Measurements from ENCODE around the gene EGFL7.
A peak's percentile ranks its signal among the peaks of the same experiment; 100 is the strongest.

The EGFL7 gene

GRCh38 chr9:136685216-136685615 is 22.5 kb downstream of the EGFL7 start:
- no peak for DNase-seq (ENCODE audit: low read depth in 1 of 2, low spot score in 1 of 2)

GRCh38 chr9:136685790-136686533 is 23.2 kb downstream of the EGFL7 start:
- no peak for DNase-seq (ENCODE audit: low read depth in 1 of 2, low spot score in 1 of 2)

DNA sequence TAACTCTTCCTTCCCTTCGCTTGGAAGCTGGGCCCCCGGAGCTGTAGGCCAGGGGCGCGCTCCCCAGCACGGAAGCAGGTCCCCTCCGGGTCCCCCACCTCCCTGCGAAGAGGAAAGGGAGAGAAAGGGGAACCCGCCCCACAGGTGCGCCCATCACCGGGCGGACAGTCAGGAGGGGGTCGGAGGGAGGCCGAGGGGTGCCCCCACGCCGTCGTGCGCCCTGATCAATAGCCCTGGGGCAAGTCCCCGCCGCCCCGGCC is 23.7 kb downstream of the EGFL7 start:
- DNase-seq (ENCODE audit: low read depth in 1 of 2, low spot score in 1 of 2): no peak

DNA sequence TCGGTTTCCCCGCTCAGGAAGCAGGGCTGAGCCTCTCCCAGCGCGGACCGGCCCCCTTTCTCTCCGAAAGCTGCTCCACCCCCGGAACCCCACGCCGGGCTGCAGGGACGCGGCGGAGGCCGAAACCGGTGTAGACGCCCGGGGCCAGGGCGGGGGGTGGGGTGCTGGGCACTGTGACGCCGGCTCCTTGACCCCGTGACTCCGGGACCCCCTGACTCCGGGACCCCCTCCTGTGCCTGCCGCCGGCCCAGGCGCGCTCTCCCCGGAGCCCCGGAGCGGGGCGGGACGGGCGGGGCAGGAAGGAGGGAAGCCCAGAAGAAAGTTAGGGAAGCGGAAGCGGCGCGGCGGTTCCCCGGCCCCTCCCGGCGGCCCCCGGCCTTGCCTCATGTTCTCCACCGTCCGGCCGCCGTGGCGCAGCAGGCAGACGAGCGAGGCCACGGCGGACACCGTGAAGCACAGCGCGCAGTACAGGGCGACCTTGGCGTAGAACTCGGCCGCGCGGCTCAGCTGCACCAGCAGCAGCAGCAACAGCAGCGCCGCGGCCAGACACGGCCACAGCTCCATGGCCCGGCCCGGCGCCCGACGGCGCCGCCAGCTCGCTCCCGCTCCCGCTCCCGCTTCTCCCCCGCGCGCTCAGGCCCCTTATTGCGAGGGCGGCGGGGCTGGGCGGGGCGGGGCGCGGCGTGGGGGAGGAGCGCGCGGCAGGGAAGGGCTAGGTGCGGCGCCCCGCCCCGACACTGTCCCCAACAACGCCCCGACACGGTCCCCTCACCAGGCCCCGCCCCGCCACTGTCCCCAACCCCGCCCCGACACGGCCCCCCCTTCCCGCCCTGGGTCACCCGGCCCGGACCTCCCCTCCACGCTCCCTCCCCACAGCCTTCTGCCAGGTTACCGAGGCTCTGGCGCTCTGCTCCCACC is 24.3 kb downstream of the EGFL7 start, which contains the start of gene AGPAT2:
Gene AGPAT2 (minus strand): TSS at position 664 of the 918 bp plus-strand sequence. CDS start 100 bp downstream, at position 564.
- DNase-seq (ENCODE audit: low read depth in 1 of 2, low spot score in 1 of 2): peak; percentile 29 to 36

DNA sequence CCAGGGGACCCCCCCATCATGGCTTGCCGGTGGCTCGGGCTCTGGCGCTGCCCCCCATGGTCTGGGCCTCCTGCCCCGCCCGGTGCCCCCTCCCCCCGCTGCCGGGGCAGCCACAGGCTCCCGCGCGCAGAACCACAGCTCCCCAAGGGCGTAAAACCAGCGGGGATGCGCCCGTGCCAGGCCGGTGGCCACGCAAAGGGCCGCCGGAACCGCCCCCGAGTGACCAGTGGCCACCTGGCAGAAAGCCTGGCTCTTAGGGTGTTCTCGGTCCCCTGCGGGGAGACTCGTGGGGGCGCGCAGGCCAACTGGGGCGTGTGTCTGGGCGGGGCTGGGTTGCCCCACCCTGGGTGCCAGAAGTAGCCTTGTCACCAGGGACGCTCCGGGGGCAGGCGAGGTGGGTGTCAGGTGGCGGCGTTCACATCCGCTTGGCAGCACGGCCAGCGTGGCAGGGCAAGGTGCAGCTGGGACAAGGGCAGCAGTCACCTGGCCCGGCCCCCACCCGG is 25.1 kb downstream of the EGFL7 start:
- no peak for DNase-seq (ENCODE audit: low read depth in 1 of 2, low spot score in 1 of 2)

GRCh38 chr9:136688274-136689107 is 25.8 kb downstream of the EGFL7 start:
- no peak for DNase-seq (ENCODE audit: low read depth in 1 of 2, low spot score in 1 of 2)

DNA sequence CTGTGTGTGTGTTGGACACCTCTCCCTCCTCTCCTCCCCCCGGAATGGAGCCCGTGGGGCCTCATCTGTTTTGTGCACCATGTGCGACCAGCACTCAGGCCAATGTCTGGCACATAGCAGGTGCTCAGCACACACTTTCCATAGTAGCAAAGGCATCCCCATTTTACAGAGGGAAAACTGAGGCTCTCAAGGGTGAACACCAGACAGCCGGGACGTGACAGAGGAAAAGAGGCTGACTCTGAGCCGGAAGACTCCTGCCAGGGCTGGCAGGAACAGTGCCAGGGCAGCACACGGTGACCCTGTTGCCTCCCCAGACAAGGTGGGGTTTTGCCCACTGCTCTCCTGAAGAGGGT is 26.4 kb downstream of the EGFL7 start:
- no peak for DNase-seq (ENCODE audit: low read depth in 1 of 2, low spot score in 1 of 2)

GRCh38 chr9:136690104-136690805 is 27.5 kb downstream of the EGFL7 start:
- no peak for DNase-seq (ENCODE audit: low read depth in 1 of 2, low spot score in 1 of 2)

- DNase-seq (ENCODE audit: low read depth in 1 of 2, low spot score in 1 of 2): no peak
These were observed 28.1 kb downstream of the EGFL7 start for GRCh38 chr9:136690806-136691261.

GRCh38 chr9:136691316-136692184 is 28.8 kb downstream of the EGFL7 start:
- no peak for DNase-seq (ENCODE audit: low read depth in 1 of 2, low spot score in 1 of 2)

DNA sequence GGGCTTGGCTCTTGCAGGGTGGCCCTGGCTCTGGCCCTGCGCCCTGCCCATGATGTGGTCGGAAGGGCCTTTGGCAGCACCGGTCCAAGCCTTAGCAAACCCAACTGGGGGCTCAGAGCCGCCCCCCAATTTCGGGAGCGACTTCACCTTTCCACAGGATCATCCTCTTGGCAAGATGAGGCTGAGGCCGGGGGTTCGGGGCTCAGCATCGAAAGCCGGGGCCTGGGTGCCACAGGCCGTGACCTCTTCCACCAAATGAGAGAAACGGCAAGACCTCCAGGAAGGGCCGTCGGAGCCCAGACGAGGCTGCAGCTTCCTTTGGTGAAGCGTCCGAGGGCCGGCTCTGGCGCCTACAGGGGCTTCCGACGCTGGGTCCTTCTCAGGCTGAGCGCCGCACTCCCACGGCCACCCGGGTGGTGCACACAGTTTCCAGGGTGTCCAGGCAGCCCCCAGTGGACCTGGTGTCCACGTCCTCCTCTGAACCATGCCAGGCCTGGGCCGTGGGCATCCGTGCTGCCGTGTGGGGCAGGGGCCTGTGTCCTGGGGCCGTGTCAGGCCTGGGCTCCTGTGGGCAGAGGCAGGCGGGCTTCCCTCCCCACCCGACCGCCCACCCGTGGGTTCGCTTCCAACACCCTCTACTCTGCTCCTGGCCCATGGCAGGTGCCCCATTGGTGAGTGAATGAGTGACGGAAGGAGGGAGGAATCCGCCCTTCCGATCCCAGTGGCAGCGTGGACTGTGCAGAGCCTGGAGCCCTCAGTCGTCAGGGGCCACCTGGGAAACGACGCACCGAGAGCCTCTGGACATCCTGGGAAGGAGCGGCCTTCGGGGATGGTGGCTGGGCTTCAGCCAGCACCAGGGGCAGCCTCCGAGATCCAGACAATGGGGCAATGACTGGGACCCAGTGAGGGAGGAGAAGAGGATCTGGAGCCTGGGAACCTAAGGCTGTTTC is 29.7 kb downstream of the EGFL7 start:
- no peak for DNase-seq (ENCODE audit: low read depth in 1 of 2, low spot score in 1 of 2)

GRCh38 chr9:136693135-136693489 is 30.4 kb downstream of the EGFL7 start:
- no peak for DNase-seq (ENCODE audit: low read depth in 1 of 2, low spot score in 1 of 2)

GRCh38 chr9:136693490-136694162 is 30.9 kb downstream of the EGFL7 start:
- no peak for DNase-seq (ENCODE audit: low read depth in 1 of 2, low spot score in 1 of 2)

- no peak for DNase-seq (ENCODE audit: low read depth in 1 of 2, low spot score in 1 of 2)
These were observed 31.6 kb downstream of the EGFL7 start for GRCh38 chr9:136694163-136694871.

- no peak for DNase-seq (ENCODE audit: low read depth in 1 of 2, low spot score in 1 of 2)
These were observed 32.1 kb downstream of the EGFL7 start for GRCh38 chr9:136694872-136695247.

GRCh38 chr9:136695435-136695895 is 32.7 kb downstream of the EGFL7 start:
- DNase-seq (ENCODE audit: low read depth in 1 of 2, low spot score in 1 of 2): no peak

- DNase-seq (ENCODE audit: low read depth in 1 of 2, low spot score in 1 of 2): no peak
These were observed 33.2 kb downstream of the EGFL7 start for GRCh38 chr9:136695955-136696354.

All from activated T-helper 1 cell treated with anti-CD3 and anti-CD28 coated beads, Interleukin-2, amount 50 U/mL, for 16 hours (primary cell).